Measurements from ENCODE around the gene CGNL1.

Gene CGNL1

DNA sequence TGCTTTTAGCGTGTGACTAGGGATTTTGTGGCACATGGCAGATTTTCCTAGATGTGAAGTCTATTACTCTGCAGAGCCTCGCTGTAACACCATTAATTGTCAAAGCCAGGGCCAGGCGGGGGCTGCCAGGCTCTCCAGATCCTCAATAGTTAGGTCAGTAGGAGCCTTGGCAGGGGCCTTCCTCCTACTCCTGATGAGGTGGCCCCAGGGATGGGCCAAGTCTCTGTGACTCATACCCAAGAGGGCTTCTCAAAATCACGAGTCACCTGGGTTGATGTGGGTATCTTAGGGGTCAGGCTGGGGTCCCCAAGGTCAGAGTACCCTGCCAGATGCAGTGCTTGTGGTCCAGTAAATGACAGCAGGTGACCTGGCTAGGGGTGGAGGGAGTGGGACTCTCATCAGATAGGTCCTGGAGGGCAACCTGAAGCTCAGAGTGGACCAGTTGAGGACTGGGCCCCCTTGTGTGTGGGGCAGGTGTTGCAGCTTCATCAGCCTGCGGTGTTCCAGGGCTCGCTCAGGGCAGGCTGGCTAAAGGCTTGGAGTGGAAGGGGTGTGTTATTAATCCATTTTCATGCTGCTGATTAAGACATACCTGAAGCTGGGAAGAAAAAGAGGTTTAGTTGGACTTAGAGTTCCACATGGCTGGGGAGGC, 126.9 kb downstream of the CGNL1 start:
- FAIRE-seq, result no peak

DNA sequence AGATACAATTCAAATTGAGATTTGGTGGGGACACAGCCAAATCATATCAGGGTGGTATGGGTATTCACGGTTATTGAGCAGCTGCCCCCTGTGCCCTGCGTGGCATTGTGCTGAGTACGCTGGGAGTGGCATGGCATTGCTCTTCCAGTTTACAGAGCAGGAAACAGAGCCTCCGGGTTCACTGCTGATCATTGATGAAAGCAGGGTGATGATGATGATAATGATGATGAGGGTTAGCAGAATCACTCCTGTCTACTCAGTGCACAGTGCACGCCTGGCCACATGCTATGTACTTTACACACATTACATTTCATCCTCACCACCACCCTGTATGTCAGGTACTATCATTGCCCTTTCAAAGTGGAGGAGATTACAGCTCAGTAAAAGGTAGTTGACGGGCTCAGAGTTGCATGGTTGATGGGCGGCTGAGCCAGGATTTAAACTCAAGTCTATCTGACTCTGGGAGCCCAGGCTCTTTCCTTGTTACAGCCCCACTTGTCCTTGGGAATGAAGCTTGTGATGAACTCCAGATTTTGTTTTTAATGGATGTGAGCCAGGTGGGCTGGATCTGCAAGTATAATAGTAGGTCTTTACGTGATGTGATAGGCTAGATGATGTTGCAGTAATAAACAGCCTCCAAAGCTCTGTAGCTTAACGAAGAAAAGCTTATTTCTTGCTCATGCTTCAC, 127.8 kb downstream of the CGNL1 start:
- no peak for FAIRE-seq

DNA sequence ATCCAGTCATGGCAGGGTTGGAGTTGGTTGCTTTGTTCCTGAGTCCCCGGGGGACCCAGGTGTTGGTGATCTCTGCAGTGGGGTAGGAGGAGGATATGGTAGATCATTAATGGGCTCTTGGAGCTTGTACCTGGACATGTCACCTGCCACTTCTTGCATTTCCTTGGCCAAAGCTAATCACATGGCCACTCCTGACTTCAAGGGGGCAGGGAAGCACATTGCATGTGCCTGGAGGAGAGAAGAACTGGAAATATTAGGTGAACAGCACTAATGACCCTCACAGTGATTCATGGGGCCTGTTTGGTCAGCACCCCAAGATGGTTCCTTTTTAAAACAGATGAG, 128.3 kb downstream of the CGNL1 start:
- no peak for FAIRE-seq

DNA sequence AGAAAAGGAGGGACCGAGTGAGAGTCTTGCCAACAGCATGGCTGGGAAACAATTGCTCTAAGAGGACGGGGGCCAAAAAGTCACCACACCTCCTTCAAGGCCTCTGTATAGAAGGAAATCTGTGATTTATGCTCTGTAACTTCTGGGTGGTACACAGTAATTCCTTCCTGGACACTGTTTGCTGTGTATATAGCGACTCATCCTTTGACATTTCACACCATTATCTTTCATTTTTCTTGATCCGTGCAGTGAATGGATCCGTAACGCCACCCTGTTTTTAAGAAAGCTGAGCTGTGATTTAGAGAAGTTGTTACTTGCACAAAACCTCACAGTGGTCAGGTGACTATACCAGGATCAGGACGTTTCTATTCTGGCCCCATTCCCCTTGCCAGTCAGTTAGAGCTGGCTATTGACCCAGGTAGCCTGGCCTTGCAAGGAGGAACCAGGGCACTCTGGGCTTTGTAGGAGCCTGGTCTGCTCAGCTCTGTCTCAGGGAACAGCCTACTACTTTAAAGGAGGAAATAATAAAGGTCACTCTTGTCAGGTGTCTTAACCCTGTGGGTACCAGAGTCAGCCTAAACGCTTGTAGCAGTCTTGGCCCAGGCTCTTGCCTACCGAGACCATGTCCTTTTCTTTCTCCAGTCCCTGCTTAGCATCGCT, 128.9 kb downstream of the CGNL1 start:
- FAIRE-seq, result no peak

DNA sequence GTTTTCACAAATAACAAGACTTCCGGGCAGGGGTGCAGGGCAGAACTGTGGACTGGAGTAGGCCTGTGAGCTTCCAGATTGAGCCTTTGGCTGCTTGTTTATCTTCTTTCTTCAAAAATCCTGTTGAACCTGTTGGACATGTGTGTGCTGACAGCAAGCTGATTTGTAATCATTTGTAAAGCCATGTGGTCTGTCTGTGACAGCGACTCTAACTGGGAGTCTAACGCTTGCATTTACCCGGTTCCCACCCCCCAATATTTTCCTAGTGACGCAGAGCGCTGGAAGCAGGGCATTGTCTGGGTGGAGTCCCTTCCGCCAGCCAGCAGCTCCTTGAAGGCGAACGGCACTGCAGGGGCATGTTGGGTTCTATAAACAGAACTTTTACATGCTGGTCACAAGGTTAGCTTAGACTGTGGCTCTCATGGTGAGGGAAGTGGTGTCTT, 129.7 kb downstream of the CGNL1 start:
- FAIRE-seq, result no peak

- FAIRE-seq, result peak; percentile 49
Observed at GRCh38 chr15:57506422-57506821, 130.1 kb downstream of the CGNL1 start.

DNA sequence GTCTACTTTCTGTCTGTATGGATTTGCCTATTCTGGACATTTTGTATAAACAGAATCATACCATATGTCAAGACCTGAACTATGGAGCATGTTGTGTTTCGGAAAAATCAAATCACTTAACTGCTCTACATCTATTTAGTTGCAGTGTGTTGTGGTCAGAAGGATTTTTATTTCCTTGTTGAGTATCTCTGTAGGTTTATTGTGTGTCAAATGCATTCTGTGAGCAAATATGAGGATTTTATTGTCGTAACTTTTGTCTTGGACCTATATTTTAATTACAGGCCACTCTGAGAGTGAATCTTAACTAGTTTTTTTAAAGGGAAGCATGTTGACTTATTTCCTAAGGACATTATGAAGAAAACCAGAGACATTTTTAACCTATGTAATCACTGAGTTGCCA, 130.8 kb downstream of the CGNL1 start:
- FAIRE-seq, result no peak

DNA sequence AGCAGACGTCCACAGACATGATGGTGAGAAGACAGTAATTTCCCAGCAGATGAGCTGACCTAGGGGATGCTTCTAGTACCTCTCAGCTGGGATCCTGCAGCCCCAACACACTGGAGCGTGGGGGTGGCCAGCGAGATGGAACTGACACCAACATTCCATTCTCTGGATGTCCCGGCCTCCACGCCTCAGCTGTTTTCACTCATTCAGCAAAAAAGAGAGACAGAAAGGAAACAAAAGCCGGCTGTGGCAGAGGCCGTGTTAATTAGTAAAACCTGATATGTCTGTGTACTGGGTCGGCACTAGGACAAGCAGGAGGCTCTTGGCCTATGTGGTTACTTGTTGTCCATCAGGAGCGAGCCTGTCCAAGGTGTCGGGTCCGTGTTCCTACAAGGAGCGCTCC, 132.8 kb downstream of the CGNL1 start:
- no peak for FAIRE-seq

DNA sequence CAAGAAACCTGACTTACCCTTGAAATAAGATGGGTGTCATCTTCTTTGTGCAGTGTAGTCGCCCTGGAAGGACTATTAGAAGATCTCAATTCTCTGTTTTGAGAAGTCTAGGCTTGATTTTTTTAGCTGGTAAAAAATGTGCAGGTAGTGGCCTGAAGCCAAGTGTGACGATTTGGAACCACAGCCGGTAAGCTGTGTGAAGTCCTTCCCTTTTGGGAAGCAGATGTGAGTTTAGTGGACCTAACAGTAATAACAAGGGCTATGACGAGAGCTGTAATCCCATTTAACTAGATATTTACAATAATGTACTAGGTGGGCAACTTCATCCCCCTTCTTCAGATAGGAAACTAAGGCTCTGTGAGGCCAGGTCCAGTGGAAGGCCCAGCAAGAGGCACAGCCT, 133.7 kb downstream of the CGNL1 start:
- FAIRE-seq, result no peak

GRCh38 chr15:57510647-57511046, 134.3 kb downstream of the CGNL1 start:
- no peak for FAIRE-seq

GRCh38 chr15:57516327-57517029, 140.2 kb downstream of the CGNL1 start:
- no peak for FAIRE-seq

DNA sequence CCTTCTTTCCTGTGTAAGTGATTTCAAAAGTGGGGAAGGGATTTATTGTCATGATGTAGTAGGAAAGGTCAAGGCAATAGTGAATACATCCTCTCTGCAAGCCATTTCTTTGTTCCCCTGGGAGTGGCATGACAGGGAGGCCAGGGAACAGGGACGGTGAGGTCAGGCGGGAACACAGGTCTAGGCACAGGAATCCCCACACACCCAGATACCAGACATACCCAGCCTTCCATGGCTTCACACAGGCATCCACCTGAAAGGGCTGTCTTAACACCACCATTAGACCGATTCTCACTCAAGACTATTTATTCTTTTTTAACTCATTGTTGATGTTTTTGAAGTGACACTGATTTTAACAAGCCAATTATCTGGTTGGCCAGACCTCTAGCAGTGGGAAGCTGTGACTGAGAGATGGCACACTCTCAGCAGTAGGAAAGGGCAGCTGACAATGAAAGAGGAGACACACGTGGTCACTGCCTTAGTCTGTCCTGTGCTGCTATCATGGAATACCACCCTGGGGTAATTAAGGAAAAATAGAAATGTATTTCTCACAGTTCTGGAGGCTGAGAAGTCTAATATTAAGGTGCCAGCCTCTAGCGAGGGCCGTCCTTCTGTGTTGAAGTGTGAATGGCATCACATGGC, 140.8 kb downstream of the CGNL1 start:
- no peak for FAIRE-seq

- FAIRE-seq, result no peak
Observed at GRCh38 chr15:57518779-57519405, 142.6 kb downstream of the CGNL1 start.

DNA sequence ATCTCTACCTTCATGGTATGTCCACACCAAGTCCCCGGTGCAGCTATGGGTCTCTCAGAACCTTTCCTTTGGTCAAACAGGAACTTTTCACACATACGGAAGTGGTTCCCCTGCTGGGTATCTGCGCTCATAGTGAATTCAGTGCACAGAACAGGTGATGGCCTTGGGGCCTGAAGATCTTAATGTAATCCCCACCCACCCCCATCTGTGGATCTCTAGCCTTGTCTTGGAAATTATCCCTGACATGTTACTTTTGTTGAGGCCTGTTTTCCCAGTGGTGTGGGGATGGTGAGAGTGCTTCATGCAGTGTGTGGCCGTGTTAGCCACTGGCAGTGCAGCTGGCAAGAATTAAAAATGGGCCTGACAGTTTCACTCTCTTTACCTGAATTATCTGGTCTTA, 143.5 kb downstream of the CGNL1 start:
- FAIRE-seq, result no peak

DNA sequence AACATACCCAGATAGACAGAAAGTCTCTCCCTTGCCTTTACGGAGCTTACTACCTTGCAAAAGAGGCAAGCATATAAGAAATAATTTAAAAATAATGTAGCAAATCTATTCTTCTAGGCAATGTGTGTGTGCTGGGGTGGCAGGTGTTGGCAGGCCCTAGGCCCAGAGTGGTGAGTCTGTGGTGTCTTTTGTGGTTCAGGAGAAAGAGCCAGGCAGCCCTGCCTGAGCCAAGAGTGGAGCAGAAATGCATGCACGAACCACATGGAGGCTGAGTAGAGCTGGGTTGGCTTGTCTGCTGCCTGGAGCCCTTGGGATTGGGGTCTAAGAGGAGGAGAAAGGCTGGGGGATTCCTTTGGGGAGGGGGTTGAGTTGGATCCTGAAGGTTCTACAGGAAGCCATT, 145.2 kb downstream of the CGNL1 start:
- FAIRE-seq, result no peak

GRCh38 chr15:57522148-57522547, 145.8 kb downstream of the CGNL1 start:
- no peak for FAIRE-seq

- FAIRE-seq, result no peak
Observed at GRCh38 chr15:57525581-57525980, 149.3 kb downstream of the CGNL1 start.

- no peak for FAIRE-seq
Observed at GRCh38 chr15:57526076-57526475, 149.8 kb downstream of the CGNL1 start.

- no peak for FAIRE-seq
Observed at GRCh38 chr15:57526615-57527014, 150.3 kb downstream of the CGNL1 start.

DNA sequence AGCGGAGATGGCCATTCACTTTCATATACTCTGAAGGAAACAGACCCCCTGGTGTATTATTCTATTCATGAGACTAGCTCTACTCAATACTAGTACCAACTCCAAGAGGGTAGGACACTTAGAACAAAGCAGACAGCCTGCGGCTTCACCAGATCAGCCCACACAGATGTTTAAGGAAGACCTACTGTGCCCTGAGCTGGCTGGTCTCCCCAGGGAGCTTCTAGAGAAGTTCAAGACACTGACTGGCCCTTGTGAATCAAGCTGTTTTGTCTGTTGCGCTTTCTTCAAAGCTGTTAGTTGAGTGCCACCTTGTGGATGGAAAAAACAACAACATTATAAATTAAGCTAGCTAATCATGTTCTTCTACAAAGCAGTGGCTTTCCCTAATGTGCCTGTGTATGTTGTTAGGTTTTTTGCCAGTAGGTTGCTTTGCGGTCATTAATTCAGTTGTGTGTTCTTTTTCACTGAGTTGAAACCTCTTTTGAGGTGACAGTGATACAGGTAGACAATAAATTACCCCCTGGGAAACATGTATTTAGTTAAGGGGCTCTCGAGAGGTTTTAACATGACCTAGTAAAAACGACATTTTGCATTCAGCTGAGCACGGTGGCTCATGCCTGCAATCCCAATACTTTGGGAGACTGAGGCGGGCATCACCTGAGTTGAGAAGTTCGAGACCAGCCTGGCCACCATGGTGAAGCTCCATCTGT, 151.2 kb downstream of the CGNL1 start:
- FAIRE-seq, result peak; percentile 94

- FAIRE-seq, result no peak
Observed at GRCh38 chr15:57528940-57529565, 152.7 kb downstream of the CGNL1 start.

DNA sequence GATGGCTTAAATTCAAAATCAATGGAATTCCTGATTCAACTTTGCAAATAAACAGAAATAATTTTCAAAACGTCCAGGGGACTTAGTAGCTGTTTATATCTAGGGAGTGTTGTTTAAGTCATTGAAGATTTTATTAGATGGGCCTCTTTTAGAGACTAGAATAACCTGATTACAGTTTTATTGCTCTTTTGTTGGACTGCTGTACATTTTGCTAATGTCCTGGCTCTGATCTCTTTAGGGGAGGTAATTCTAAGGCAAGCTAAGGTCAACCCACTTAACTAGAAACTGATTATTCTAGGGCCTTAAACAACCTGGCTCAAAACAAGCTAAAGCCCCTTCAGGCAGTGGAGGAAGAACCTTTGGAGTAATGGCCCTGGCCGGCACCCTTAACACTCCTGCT, 153.4 kb downstream of the CGNL1 start:
- FAIRE-seq, result no peak
